NCI-H128 (cell line): ENCODE data around the gene UBAC2.
"Not testable (repeated sequence)": the region's sequence is repeated elsewhere in the genome, so short reads cannot be mapped to it uniquely, and the experiment has no call there.

Experiments
- DNase-seq: peaks from one replicate; lab custom pipeline; 2025; ENCODE audit not compliant: unreplicated experiment; lab: John Stamatoyannopoulos, UW

The UBAC2 gene

GRCh38 chr13:99211421-99212035, 10.9 kb downstream of the UBAC2 start:
- no peak for DNase-seq

GRCh38 chr13:99214232-99214631, 13.6 kb downstream of the UBAC2 start:
- DNase-seq, result no peak

- DNase-seq, result no peak
Measured at GRCh38 chr13:99214731-99215130, 14.1 kb downstream of the UBAC2 start.

- no peak for DNase-seq
Measured at GRCh38 chr13:99215184-99215830, 14.7 kb downstream of the UBAC2 start.

- DNase-seq, result no peak
Measured at GRCh38 chr13:99217461-99218110, 16.9 kb downstream of the UBAC2 start.

- DNase-seq, result no peak
Measured at GRCh38 chr13:99218126-99218525, 17.5 kb downstream of the UBAC2 start.

- no peak for DNase-seq
Measured at GRCh38 chr13:99218545-99218944, 17.9 kb downstream of the UBAC2 start.

- DNase-seq, result no peak
Measured at GRCh38 chr13:99218969-99219368, 18.3 kb downstream of the UBAC2 start.

- no peak for DNase-seq
Measured at GRCh38 chr13:99220199-99220935, 19.7 kb downstream of the UBAC2 start.

GRCh38 chr13:99221567-99222239, 21.0 kb downstream of the UBAC2 start:
- no peak for DNase-seq

GRCh38 chr13:99223587-99223986, 22.9 kb downstream of the UBAC2 start:
- no peak for DNase-seq

GRCh38 chr13:99224021-99224420, 23.4 kb downstream of the UBAC2 start:
- DNase-seq, result no peak

- no peak for DNase-seq
Measured at GRCh38 chr13:99225078-99225477, 24.4 kb downstream of the UBAC2 start.

- DNase-seq, result no peak
Measured at GRCh38 chr13:99226513-99226912, 25.9 kb downstream of the UBAC2 start.

- no peak for DNase-seq
Measured at GRCh38 chr13:99227331-99227900, 26.8 kb downstream of the UBAC2 start.

GRCh38 chr13:99227909-99228688, 27.4 kb downstream of the UBAC2 start:
- DNase-seq, result no peak

GRCh38 chr13:99228737-99229691, 28.4 kb downstream of the UBAC2 start:
- DNase-seq, result no peak

- DNase-seq, result not testable (repeated sequence)
Measured at GRCh38 chr13:99230588-99230987, 29.9 kb downstream of the UBAC2 start.

- DNase-seq, result no peak
Measured at GRCh38 chr13:99230991-99231390, 30.3 kb downstream of the UBAC2 start.
